HepG2 (cell line): ENCODE results near the gene SLC22A23. TPM values are rescaled to one million over a fixed set of nuclear protein-coding genes. Genes with fewer than 3 reads are reported as not detected.

ENCODE experiments used
- EP300 ChIP-seq, 3 experiments: sonication (generic) in 1 of 3; formaldehyde crosslinking in 1 of 3; IDR thresholded peaks; 2 replicates each; pipeline versions ENCODE4 v1.5.1 to v1.6.1; 2011 to 2020; ENCODE audit warnings: low read depth in 2 of 3, low read length in 2 of 3, borderline replicate concordance in 1 of 3, improper control_type of control experiment in 1 of 3, mild to moderate bottlenecking in 1 of 3, missing genetic modification reagents in 1 of 3, moderate library complexity in 1 of 3
- FOXC1 ChIP-seq: sonication (generic); formaldehyde crosslinking; IDR thresholded peaks from 2 replicates; pipeline ENCODE4 v1.8.0; 2022; ENCODE audit warnings: mild to moderate bottlenecking, missing genetic modification reagents, borderline replicate concordance
- HDAC6 ChIP-seq: fragments of 200-600 bp; sonication (generic); IDR thresholded peaks from 2 replicates; pipeline ENCODE4 v1.7.0; 2017; ENCODE audit warnings: mild to moderate bottlenecking, antibody characterized with exemption, low read length, low read depth
- MIXL1 ChIP-seq: IDR thresholded peaks from 2 replicates; pipeline ENCODE4 v1.6.1; 2016
- MTF2 ChIP-seq: sonication (generic); formaldehyde crosslinking; IDR thresholded peaks from 2 replicates; pipeline ENCODE4 v1.5.0; 2020; ENCODE audit warnings: missing genetic modification reagents, borderline replicate concordance
- REXO4 ChIP-seq: sonication (generic); formaldehyde crosslinking; IDR thresholded peaks from 2 replicates; pipeline ENCODE4 v1.8.0; 2022; ENCODE audit warnings: missing genetic modification reagents, mild to moderate bottlenecking, borderline replicate concordance
- SAP130 ChIP-seq: IDR thresholded peaks from 2 replicates; pipeline ENCODE4 v1.6.1; 2016; ENCODE audit warnings: low read depth
- TEAD2 ChIP-seq: sonication (generic); formaldehyde crosslinking; IDR thresholded peaks from 2 replicates; pipeline ENCODE4 v1.9.0; 2021; ENCODE audit warnings: missing genetic modification reagents
- TGIF2 ChIP-seq: IDR thresholded peaks from 2 replicates; pipeline ENCODE4 v1.6.1; 2016; ENCODE audit warnings: control low read depth, missing compliant biosample characterization
- ZFY ChIP-seq: sonication (generic); formaldehyde crosslinking; IDR thresholded peaks from 2 replicates; pipeline ENCODE4 v1.4.0; 2020; ENCODE audit warnings: missing genetic modification reagents
- ZNF142 ChIP-seq: sonication (generic); formaldehyde crosslinking; IDR thresholded peaks from 2 replicates; pipeline ENCODE4 v1.4.0; 2020; ENCODE audit warnings: missing genetic modification reagents
- ZNF17 ChIP-seq: sonication (generic); formaldehyde crosslinking; IDR thresholded peaks from 2 replicates; pipeline ENCODE4 v1.5.0; 2020; ENCODE audit warnings: mild to moderate bottlenecking, missing genetic modification reagents
- ZNF382 ChIP-seq: sonication (generic); formaldehyde crosslinking; IDR thresholded peaks from 2 replicates; pipeline ENCODE4 v1.5.0; 2020; ENCODE audit warnings: missing genetic modification reagents, mild to moderate bottlenecking, borderline replicate concordance
- ZNF513 ChIP-seq: sonication (generic); formaldehyde crosslinking; conservative IDR thresholded peaks from 2 replicates; pipeline ENCODE4 v1.5.0; 2020; ENCODE audit warnings: missing genetic modification reagents
- ZNF646 ChIP-seq: sonication (generic); formaldehyde crosslinking; IDR thresholded peaks from 2 replicates; pipeline ENCODE4 v1.9.0; 2021; ENCODE audit warnings: mild to moderate bottlenecking, missing genetic modification reagents
- polyA plus RNA-seq, 8 experiments: library from polyadenylated mRNA; depleted of rRNA in 3 of 8; stranded (reverse) in 7 of 8; unstranded in 1 of 8; fragments of >200 nt; fragmentation: Illumina TruSeq in 4 of 8; extraction: Trizol in 4 of 8; gene quantifications; 2 replicates each; pipeline versions ENCODE4 v1.2.1 to v1.2.3, GENCODE V29; 2011 to 2016; ENCODE audit warnings: low read depth in 4 of 8, missing spikeins in 1 of 8, mixed read lengths in 1 of 8; ENCODE audit not compliant: insufficient read depth in 1 of 8
- total RNA-seq, 5 experiments: library from RNA; depleted of rRNA; stranded (reverse); fragments of >200 nt; fragmentation: Illumina TruSeq; extraction: Trizol; gene quantifications; 2 replicates each; pipeline ENCODE4 v1.2.3, GENCODE V29; 2016; ENCODE audit warnings: low read depth in 1 of 5

The SLC22A23 gene
- total and polyA plus RNA-seq, 2 of the 13 experiments (the other 11 are each of a cell fraction or from before 2014, with no cell fraction given) = 11.8 to 17.5 TPM

GRCh38 chr6:3453413-3454272 is 3.2 kb downstream of the SLC22A23 start (continued):
- TF ChIP-seq EP300 (IDR thresholded peaks at IDR 0.05; ENCODE audit: low read depth in 2 of 2, low read length in 2 of 2) (no peak), EP300 (CRISPR knock-in tag; IDR thresholded peaks at IDR 0.05; ENCODE audit: borderline replicate concordance) (no peak), SAP130 (peak; percentile 18), TGIF2 (CRISPR knock-in tag) (no peak), FOXC1 (CRISPR knock-in tag) (no peak), MIXL1 (CRISPR knock-in tag) (no peak), ZNF513 (CRISPR knock-in tag) (no peak), ZNF382 (CRISPR knock-in tag) (no peak), HDAC6 (no peak), ZNF142 (CRISPR knock-in tag) (no peak), ZNF17 (no peak), ZNF646 (CRISPR knock-in tag) (no peak), ZFY (CRISPR knock-in tag) (0 out of 2 replicates have a peak, but pooled peaks have one; percentile 20), MTF2 (CRISPR knock-in tag) (no peak), TEAD2 (CRISPR knock-in tag) (no peak), REXO4 (CRISPR knock-in tag) (no peak)
